ENCODE results near the gene EOLA1.

- TF ChIP-seq SUZ12 (IDR thresholded peaks at IDR 0.05), result no peak
- no peak for TF ChIP-seq ELF4 (IDR thresholded peaks at IDR 0.05)
- no peak for TF ChIP-seq PKNOX1 (IDR thresholded peaks at IDR 0.05)
- TF ChIP-seq NFRKB (IDR thresholded peaks at IDR 0.05), result no peak
- TF ChIP-seq TARDBP (IDR thresholded peaks at IDR 0.05), result no peak
- no peak for TF ChIP-seq FOXK2 (IDR thresholded peaks at IDR 0.05)
- TF ChIP-seq SP1 (IDR thresholded peaks at IDR 0.05), result no peak
- no peak for TF ChIP-seq FOXA1 (IDR thresholded peaks at IDR 0.05)
- TF ChIP-seq BHLHE40 (IDR thresholded peaks at IDR 0.05; ENCODE audit: borderline replicate concordance), result no peak
- no peak for TF ChIP-seq ARNT (IDR thresholded peaks at IDR 0.05)
- no peak for TF ChIP-seq CTBP1 (IDR thresholded peaks at IDR 0.05; ENCODE audit: borderline replicate concordance)
- TF ChIP-seq FOXM1 (IDR thresholded peaks at IDR 0.05; ENCODE audit: borderline replicate concordance), result no peak
- TF ChIP-seq LEF1 (IDR thresholded peaks at IDR 0.05; ENCODE audit: borderline replicate concordance), result no peak
Measured at GRCh38 chrX:149499766-149500165, 41.0 kb upstream of the EOLA1 start.

Data from HEK293T (cell line).